Measurements from ENCODE around the gene SOX5.

SOX5 gene

DNA sequence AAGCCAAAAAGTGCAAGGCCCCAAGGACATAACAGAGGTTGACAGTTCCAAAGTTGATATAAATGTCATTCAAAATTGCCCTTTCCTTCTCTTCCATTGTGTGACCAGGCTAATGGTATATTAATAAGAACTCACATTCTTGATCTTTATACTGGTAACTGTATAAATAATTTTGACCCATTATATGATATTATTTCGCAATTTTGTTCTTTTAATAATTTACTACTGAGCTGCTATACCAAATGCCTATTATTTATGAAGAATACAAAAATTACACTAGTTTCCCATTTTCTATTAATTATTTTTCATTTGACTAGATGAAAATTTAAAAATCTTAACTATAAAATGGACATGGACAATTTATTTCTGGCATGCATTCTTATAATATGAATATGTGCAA is 370.2 kb downstream of the SOX5 start:
- DNase-seq: no peak

DNA sequence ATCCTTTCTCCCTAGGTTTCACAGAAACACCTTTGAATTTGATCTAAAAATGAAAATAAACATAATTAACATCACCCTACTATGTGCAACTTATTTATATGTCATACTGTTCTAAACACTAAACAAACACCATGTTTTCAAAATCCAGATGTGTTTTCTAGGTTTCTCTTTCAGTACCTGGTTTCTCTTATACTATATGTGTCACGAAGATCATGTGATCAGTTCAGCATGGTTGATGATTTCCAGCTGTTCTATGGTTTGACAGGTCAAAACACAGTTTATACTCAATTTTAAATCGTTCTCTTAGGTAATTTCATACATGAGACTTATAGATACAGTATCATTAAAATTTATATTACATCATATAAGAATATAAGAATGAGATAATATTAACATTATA is 373.1 kb downstream of the SOX5 start:
- no peak for DNase-seq

DNA sequence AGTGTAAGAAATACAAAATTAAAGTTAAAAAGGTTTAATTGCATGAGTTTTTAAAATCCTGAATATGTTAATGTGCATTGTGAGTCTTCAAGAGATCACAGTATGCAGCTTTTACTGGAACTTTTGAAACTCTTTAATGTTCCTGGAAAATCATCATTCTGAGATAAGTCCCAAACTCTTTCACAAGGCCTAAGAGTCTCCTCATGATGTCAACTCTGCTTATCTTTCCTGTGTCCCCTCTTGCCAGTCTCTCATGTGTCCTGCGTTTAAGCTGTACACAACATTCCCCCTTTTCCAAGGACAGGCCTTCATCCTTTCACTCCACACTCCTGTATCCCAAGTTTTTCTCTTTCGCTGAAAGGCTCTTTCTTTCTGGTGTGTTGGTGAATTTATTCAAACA is 380.1 kb downstream of the SOX5 start:
- no peak for DNase-seq

DNA sequence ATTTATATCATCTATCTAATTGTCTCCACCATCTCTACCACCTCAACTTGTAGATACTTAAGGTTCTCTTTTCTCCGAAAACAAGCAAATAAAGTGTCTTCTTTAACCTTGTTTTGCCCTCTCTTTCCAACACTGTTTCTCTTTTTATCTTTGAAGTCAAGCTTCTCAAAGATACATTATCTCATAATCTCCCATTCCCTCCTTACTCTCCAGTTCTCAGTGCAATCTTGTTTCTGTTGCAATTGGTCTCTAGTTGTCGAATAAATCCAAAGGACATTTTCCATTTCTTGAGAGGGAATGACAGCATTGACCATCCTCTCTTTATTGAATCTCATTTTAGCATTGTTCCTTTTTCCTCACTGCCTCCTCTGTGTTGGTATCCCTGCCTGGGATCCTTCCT is 383.3 kb downstream of the SOX5 start:
- no peak for DNase-seq

DNA sequence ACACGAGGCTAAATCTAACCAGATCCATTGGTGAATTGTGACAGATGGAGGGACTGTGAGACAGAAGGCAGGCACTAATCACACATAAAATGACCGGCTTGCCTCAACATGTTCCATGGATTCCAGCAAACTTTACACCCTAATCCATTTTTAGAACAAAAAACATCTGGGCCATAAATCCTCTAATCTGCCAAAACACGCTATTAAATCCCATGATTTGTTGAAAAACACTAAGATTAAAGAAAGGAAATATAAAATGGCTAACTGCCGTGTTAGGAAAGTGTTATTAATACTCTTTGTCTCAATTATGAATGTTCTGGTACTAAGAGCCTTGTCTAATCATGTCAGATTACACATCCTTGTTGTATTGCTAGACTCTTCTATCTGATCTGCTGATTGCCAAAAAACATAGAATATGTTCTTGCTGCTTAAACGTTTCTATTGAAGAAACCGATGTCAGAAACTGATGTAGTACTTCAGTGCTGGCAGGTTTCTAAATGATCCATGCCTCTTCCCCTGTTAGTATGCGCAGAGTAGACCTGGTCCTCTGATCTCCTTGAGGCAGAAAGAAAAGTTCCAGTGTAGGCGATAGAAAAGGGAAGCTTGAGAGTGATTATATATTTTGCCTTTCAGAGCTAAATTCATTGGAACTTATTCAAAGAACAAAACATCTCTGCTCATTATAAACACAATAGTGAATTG is 384.9 kb downstream of the SOX5 start:
- DNase-seq: no peak

DNA sequence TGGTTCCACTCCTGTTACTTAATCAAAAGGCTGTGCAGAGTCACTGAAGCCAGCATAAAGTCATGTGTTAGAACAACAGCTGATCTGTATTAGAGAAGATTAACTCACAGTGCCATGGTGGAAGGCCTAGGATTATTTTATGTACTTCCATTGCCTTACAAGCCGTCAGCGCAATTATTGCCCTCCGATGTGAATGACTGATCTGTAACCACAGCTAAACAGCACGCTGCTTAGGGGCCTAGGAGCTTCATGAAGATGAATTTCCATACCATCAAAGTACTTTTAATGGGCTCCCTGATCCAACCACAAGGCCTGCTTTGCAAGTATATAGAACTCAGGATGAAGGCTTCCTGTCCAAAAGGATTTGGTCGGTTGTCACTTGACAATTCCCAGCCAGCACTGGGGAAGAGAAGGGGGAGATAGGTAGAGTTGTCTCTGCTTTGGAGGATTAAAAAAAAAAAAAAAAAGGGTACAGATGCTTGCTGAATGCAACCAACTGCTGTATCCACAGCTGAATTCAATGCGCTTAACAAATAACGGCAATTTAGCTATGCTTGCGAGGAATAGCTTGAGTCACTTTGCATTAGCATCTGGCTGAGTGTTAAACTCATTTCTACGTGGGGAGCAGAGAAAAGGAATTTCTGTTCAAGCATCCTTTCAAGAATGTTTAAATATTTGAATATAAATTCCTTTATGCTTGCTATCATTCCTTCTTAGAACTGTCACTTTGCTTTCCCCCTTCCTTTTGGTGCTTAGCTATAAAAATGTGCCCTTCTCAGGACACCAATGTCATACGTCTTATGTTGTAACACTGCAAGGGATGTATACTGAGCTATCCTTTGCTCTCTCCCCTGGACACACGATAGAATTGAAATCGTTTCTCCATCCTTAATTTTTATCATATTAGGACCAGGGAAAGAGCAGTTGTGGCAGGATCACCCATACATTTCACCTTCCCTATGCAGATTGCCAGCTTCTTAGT is 387.8 kb downstream of the SOX5 start:
- no peak for DNase-seq

DNA sequence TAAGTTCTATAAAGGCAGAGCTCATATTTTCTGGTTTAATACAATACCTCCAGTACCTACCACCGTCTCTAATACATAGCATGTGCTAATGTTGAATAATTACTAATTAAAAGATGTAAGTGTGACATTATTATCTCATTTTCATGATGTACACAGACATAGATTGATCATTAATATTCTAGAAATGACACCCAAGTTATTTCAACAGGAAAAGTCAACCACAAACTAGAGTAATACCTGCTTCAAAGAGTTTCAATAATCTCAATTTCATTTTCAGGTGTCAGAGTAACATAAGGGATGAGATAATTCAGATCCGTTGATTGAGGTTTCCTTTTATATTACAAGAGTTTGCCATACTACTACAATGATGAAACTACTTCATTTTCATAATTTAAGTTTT is 388.9 kb downstream of the SOX5 start:
- DNase-seq: no peak

DNA sequence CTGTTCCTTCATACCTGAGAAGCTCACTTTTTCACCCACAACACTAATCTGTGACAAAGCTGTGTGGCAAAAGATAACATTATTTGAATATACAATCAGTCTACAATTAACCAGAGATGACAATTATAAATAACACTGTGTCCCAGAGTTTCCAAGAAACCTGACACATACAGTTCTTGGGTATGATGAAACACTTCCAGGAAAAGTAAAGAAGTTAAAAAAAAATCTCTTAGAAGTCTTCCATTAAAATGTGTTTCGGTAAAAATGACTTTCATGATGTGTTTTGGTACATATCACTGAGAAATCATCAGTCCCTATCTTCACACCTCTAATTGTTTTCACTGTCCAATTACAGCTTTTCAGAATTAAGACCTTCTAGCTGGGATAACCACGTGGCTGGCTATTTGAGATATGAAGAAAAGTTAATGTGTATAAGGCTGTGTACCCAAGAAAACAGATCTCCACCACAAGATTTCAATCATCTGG is 390.2 kb downstream of the SOX5 start:
- DNase-seq: no peak

DNA sequence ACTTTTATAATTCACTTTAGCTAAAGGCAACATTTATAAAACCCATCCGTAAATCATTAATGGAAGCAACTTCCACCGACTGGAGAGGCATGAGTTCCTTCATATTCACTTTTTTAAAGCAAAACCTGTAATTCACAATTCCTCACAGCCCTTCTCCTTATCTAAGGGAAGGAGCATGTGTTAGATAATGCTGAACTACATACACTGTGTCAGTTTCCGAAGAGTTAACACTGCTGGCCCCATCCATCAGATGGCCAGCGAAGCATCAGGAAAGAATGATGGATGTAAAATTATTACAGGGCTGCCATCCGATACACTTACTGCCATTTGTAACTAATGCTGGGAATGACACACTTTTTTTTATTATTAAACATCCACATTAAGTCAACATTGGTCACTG is 392.8 kb downstream of the SOX5 start:
- DNase-seq: no peak

DNA sequence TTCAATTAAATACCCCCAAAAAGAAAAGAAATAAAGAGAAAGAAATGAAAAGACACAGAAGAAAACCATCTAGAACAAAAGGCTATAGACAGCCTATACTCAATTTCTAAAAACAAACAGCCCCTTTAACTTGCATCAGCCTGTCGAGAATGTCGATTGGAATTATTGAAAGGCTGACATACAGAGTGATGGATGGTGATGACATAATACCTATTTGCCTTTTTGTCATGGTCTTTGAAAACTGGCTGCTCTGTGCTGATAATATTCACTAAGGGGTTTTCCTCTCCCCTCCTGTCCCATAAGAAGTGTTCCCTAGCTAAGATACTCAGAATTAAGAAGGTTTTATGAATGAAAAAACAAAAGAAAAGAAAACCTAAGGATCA is 393.7 kb downstream of the SOX5 start:
- no peak for DNase-seq

DNA sequence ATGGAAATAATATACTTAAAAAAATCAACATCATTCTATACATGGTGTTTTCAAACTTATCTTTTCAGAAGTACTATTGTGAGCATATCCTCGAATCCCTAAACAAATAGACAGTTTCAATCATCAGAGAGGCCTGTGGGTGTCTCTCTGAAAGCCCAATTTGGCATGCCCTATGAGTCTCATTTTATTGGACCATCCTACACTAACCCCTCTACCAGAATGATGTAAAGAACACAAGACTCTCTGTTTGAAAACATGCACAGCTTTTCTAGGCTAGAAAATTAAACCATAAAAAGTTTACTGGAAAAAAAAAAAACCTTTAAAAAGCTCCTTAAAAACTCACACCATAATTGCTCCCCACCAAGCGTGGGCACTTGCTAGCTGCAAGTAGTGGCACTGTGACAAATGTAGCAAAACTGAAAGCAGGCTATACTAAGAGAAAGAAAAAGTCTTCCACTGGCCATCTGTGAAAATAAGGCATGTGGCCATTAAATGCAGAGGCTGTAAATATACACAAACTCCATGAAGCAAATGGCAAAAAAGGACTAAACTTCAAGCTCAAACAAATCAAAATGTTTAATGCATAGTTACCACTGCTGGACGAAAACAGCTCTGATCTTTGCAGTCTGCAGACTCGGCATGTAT is 394.2 kb downstream of the SOX5 start:
- no peak for DNase-seq

DNA sequence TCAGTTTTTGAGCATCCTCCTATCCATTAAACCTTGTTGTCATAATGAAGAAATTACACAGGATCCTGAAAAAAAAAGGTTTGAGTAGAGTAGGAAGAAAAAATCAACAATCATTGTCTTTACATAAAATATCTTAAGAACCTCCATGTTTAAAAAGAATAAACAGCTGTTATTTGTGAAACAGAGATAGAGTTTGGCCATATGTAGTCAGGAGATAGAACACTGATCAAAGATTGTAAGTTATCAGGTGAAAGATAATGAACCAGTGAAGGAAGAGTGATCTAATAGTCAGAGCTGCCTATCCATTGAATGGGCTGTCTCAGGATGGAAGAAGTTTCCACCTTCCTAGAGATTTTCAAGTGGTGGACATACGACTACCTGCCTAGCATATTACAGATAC is 397.1 kb downstream of the SOX5 start:
- DNase-seq: no peak

DNA sequence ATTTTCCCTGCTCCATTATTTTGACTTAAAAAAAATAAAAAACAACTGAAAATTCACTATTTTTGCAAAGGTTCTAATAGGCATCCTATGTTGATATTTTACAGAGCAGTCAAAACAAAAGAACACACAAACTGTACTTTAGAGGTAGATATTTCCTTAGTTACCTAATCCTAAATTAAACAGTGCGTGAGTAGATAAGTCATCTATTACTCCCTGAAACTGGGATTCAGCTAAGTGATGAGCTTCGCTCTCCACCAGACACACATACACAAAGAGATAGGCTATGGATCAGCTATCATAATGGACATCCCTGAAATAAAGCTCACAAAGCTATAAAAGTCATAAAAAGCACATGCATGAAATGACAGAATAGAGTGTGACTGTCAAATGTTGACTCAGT is 398.7 kb downstream of the SOX5 start:
- no peak for DNase-seq

DNA sequence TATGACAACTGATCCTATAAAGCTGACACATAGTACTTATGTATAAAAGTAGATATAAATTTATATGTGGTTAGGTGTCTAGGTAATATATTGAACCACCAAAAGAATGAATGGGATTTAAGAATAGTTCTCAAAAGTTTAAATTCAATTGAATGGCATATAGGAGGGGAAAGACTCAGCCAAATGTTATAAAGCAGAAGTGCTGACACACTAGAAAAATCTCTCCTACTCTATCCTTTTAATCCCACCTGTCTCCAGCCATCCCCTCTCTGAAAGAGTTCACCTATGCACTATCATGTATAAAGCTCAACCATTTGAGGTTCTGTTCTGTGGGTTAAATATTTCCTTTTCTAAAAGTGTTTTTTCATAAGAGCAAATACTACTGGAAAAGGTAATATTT is 400.7 kb downstream of the SOX5 start:
- DNase-seq: no peak

DNA sequence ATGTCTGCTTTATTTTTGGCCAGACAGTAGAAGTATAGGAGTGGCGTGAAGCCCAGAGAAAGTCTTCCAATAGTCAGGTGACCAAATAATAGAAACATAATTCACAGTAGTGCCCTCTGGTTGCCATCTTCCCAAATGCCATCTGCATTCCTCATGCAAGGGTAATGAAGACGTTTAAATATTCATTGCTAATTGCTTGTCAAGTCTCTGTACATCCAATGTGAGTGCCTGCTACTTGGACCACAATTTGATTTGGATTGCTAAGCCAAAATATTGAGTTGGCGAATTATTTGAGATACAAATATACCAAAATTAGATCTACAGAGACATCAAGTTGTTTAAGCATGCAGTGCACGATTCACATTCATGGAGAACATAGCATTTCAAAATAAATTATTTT is 402.7 kb downstream of the SOX5 start:
- no peak for DNase-seq

DNA sequence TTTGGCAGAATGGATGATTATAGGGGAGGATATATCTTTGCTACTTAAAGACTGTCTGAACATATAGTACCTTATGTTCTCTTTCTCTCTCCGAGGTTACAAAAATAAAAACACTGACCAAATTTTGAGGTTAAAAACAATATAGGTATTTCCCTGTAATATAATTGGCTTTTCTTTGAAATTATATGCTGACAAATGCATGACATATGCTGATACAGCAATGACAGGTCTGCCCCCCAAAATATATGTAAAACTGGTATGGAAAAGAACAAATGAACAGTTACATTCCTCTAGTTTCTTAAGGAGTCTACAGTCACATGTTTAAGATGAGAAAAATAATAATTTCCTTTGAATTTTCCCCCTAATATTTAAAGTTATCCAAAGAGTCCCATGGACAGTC is 405.7 kb downstream of the SOX5 start:
- no peak for DNase-seq

DNA sequence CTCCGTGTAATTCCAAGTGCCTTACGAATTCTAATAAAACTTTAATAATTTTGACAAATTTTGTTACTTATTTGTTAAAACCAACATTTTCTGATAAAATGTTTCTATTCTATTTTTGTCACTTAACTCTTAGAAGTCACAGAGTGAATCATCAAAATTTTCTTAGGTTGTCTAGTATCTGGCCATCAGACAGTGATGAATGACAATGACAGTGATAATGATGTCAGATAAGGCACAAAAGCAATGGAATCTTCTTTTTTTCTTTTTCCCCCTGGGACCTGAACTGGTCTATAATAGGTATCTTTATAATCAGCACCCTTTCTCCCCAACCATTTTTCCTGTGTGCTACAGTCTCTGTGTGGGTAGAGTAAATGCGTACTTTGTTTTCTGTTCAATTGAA is 407.3 kb downstream of the SOX5 start:
- DNase-seq: no peak

DNA sequence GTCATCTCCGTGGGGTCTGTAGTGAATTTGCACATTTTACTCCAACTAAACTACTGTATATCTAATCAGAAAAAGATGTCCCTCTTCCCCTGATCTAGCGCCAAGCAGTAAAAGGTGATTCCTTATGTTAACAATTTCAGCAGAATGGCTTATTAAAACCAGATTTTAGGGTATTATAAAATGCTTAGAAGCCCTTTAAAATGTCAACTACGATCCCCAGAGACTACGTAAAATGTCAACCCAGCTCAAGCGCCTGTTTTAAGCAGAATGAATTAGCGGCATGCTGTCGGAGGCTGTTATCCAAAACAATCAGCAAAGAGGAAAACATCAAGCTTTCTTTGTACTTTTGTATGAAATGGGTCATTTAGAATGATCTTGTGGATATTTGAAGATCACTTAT is 408.9 kb downstream of the SOX5 start:
- no peak for DNase-seq

DNA sequence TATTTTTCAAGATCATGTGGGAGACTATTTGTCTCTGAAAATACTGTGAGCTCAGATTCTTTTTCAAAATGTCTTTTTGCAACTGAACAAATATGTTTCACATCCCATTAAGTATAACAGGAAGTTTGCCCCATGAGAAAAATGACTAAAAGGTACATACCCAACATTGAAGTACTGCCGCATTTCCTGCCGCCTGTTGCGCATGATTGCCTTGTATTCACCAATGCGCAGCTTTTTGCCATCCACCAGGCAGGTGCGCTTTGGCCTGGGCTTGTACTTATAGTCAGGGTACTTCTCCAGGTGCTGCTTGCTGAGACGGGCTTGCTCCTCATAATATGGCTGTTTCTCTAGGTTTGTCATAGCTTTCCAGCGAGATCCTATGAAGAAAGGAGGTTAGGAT is 413.2 kb downstream of the SOX5 start:
- DNase-seq: no peak

DNA sequence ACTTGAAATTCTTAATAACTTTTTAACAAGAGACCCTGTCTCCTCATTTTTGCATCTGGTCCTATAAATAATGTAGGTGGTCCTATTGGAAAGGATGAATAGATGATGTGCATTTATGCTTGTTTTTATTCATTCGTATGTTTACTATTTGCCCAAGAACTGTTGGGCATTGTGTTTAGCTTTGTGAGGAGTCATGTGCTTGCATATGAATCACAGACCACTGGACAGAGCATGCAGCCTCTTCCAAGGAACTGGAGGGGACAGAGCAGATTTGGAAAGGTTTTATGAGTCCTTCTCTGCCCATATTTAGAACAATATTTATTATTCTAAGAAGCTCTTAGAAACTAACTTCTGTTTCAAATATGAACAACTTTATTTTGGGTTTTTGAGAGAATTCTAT is 414.0 kb downstream of the SOX5 start:
- DNase-seq: no peak

DNA sequence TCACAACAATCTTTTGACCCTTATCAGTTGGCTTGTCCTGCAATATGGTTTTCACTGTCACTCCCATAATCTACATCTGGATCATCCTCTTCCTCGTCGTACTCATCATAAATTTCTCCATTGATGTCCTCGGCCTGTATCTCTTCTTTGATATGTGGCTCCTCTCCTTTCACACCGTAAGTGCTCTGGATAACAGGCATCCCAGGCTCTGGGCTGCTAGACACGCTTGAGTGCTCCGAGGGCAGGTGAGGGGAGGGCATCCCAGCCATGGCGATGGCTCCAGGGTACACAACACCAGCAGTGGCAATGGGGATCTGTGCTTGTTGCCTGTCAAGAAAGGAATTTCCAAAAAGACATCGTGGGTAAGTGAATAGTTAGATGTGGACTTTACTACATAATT is 415.3 kb downstream of the SOX5 start:
- no peak for DNase-seq

DNA sequence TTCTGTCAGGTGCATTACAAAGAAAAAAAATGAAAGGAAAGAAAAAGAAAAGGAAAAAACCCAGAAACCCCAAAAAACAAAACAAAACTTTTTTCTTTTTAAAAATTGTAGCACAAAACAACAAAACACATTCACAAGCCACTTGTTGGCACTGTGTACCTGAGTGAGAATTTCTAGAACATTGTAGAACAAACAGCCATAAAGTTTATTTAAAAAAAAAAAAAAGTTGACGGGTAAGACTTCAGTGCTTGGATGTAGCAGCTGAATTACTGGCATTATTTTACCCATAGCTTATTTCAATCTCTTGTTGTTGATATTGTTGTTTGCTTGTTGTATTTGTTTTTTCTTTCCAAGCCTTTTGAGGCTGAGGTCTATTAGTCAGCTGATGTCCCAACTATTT is 415.8 kb downstream of the SOX5 start:
- no peak for DNase-seq

DNA sequence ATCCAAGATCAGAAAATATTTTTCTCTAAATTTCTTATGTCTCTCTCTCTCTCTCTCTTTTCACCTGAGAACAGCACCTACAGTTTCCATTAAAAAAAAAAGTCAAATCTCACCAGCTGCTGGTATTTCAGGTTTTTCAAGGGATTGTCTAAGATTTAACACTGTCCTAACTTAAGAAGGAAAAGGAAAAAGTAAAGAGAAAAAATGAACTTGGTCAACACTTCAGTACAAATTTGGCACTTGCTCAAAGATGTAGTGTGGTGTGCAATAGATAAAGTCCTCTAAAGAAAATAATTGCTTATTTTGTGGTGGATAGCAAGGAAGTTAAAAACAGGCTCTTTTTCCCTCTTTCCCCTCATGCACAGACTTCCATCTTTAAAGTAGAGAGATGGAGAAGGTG is 416.2 kb downstream of the SOX5 start:
- DNase-seq: no peak

DNA sequence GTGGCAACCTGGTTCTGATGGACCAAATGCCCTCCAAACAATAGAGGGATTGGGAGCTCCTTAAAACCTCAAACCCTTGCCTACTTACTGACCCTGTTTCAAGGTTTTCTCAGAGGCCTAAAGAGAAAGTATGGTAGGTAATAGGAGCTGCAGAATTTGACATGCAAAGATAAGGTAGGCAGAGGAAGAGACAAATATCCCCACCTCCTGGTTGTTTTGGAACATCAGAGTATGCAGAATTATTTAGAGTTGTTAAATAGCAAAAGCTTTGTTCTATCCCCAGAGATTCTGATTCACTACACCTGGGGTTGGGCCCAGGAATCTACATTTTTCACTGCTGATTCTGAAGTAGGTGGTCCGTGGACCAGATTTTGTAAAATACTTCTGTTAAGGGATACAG is 421.2 kb downstream of the SOX5 start:
- no peak for DNase-seq

Data from SW 1271 (cell line).